Measurements from ENCODE around the gene TBC1D4.

GRCh38 chr13:75518439-75519088, 36.6 kb upstream of the TBC1D4 start:
- no peak for TF ChIP-seq CTCF (IDR thresholded peaks at IDR 0.05)
- TF ChIP-seq ZFX (IDR thresholded peaks at IDR 0.05; ENCODE audit: borderline replicate concordance), result no peak

Data from 22Rv1 (cell line).